ENCODE results near the gene RFFL.
"Not testable (repeated sequence)": the region's sequence is repeated elsewhere in the genome, so short reads cannot be mapped to it uniquely, and the experiment has no call there.

RFFL gene

GRCh38 chr17:35046245-35046644 lies 17.3 kb downstream of the RFFL start:
- no peaks in the 10 kb centered on the region for H3K9me3 Mint-ChIP-seq (ENCODE audit: low read depth)
- peak overlapping the region; percentile 83 for H3K4me3 Mint-ChIP-seq
- peaks cover 70% of the 10 kb centered on the region for H3K4me1 Mint-ChIP-seq (ENCODE audit: low read depth)
- H3K27ac Mint-ChIP-seq, result peak overlapping the region; percentile 95
- H3K27me3 Mint-ChIP-seq, result no peaks in the 10 kb centered on the region
- peaks cover under 1% of the 10 kb centered on the region for H3K36me3 Mint-ChIP-seq

GRCh38 chr17:35045458-35045979 lies 18.0 kb downstream of the RFFL start:
- Mint-ChIP-seq H3K4me3 (peak overlapping the region; percentile 83), H3K27ac (peak overlapping the region; percentile 95), H3K4me1 (ENCODE audit: low read depth) (peaks cover 69% of the 10 kb centered on the region)
- H3K9me3 Mint-ChIP-seq (ENCODE audit: low read depth); H3K36me3 Mint-ChIP-seq; H3K27me3 Mint-ChIP-seq: not testable (repeated sequence)

- H3K4me3 Mint-ChIP-seq, result no peak overlapping the region
- H3K36me3 Mint-ChIP-seq, result peaks cover 4% of the 10 kb centered on the region
- H3K27me3 Mint-ChIP-seq, result no peaks in the 10 kb centered on the region
- H3K9me3 Mint-ChIP-seq (ENCODE audit: low read depth), result no peaks in the 10 kb centered on the region
- peaks cover 64% of the 10 kb centered on the region for H3K4me1 Mint-ChIP-seq (ENCODE audit: low read depth)
- peak overlapping the region; percentile 95 for H3K27ac Mint-ChIP-seq
Observed at GRCh38 chr17:35044181-35044580, 19.3 kb downstream of the RFFL start.

- H3K9me3 Mint-ChIP-seq (ENCODE audit: low read depth), result no peaks in the 10 kb centered on the region
- H3K27me3 Mint-ChIP-seq, result no peaks in the 10 kb centered on the region
- no peak overlapping the region for H3K4me3 Mint-ChIP-seq
- peaks cover 52% of the 10 kb centered on the region for H3K4me1 Mint-ChIP-seq (ENCODE audit: low read depth)
- peaks cover 6% of the 10 kb centered on the region for H3K36me3 Mint-ChIP-seq
- H3K27ac Mint-ChIP-seq, result peak overlapping the region; percentile 61
Observed at GRCh38 chr17:35041390-35041789, 22.1 kb downstream of the RFFL start.

GRCh38 chr17:35038453-35038852 lies 25.1 kb downstream of the RFFL start:
- peaks cover 9% of the 10 kb centered on the region for H3K36me3 Mint-ChIP-seq
- H3K27me3 Mint-ChIP-seq, result no peaks in the 10 kb centered on the region
- no peak overlapping the region for H3K27ac Mint-ChIP-seq
- peaks cover 28% of the 10 kb centered on the region for H3K4me1 Mint-ChIP-seq (ENCODE audit: low read depth)
- no peak overlapping the region for H3K4me3 Mint-ChIP-seq
- H3K9me3 Mint-ChIP-seq (ENCODE audit: low read depth), result no peaks in the 10 kb centered on the region

GRCh38 chr17:35030780-35031179 lies 32.7 kb downstream of the RFFL start:
- no peaks in the 10 kb centered on the region for H3K27me3 Mint-ChIP-seq
- no peak overlapping the region for H3K27ac Mint-ChIP-seq
- H3K4me1 Mint-ChIP-seq (ENCODE audit: low read depth), result peaks cover 31% of the 10 kb centered on the region
- peaks cover 9% of the 10 kb centered on the region for H3K36me3 Mint-ChIP-seq
- no peak overlapping the region for H3K4me3 Mint-ChIP-seq
- H3K9me3 Mint-ChIP-seq (ENCODE audit: low read depth), result no peaks in the 10 kb centered on the region

- Mint-ChIP-seq H3K36me3 (peaks cover 7% of the 10 kb centered on the region), H3K4me3 (no peak overlapping the region), H3K9me3 (ENCODE audit: low read depth) (no peaks in the 10 kb centered on the region), H3K4me1 (ENCODE audit: low read depth) (peaks cover 39% of the 10 kb centered on the region), H3K27me3 (no peaks in the 10 kb centered on the region), H3K27ac (peak overlapping the region; percentile 85)
Observed at GRCh38 chr17:35028531-35029262, 34.8 kb downstream of the RFFL start.

GRCh38 chr17:35028097-35028496 lies 35.4 kb downstream of the RFFL start:
- H3K27me3 Mint-ChIP-seq; H3K36me3 Mint-ChIP-seq; H3K9me3 Mint-ChIP-seq (ENCODE audit: low read depth); H3K4me3 Mint-ChIP-seq: not testable (repeated sequence)
- peaks cover 43% of the 10 kb centered on the region for H3K4me1 Mint-ChIP-seq (ENCODE audit: low read depth)
- peak overlapping the region; percentile 85 for H3K27ac Mint-ChIP-seq

GRCh38 chr17:35025541-35025940 lies 38.0 kb downstream of the RFFL start:
- no peak overlapping the region for H3K4me3 Mint-ChIP-seq
- peak overlapping the region; percentile 50 for H3K27ac Mint-ChIP-seq
- no peaks in the 10 kb centered on the region for H3K36me3 Mint-ChIP-seq
- peaks cover 51% of the 10 kb centered on the region for H3K4me1 Mint-ChIP-seq (ENCODE audit: low read depth)
- no peaks in the 10 kb centered on the region for H3K9me3 Mint-ChIP-seq (ENCODE audit: low read depth)
- no peaks in the 10 kb centered on the region for H3K27me3 Mint-ChIP-seq

- H3K27me3 Mint-ChIP-seq, result no peaks in the 10 kb centered on the region
- H3K27ac Mint-ChIP-seq, result peak overlapping the region; percentile 98
- H3K36me3 Mint-ChIP-seq, result no peaks in the 10 kb centered on the region
- H3K4me1 Mint-ChIP-seq (ENCODE audit: low read depth), result peaks cover 49% of the 10 kb centered on the region
- peak overlapping the region; percentile 77 for H3K4me3 Mint-ChIP-seq
- no peaks in the 10 kb centered on the region for H3K9me3 Mint-ChIP-seq (ENCODE audit: low read depth)
Observed at GRCh38 chr17:35023538-35023937, 40.0 kb downstream of the RFFL start.

- H3K27ac Mint-ChIP-seq, result peak overlapping the region; percentile 98
- H3K27me3 Mint-ChIP-seq, result no peaks in the 10 kb centered on the region
- peaks cover 45% of the 10 kb centered on the region for H3K4me1 Mint-ChIP-seq (ENCODE audit: low read depth)
- H3K4me3 Mint-ChIP-seq, result peak overlapping the region; percentile 77
- no peaks in the 10 kb centered on the region for H3K36me3 Mint-ChIP-seq
- no peaks in the 10 kb centered on the region for H3K9me3 Mint-ChIP-seq (ENCODE audit: low read depth)
Observed at GRCh38 chr17:35022536-35023063, 40.9 kb downstream of the RFFL start.

- peaks cover 4% of the 10 kb centered on the region for H3K36me3 Mint-ChIP-seq
- H3K9me3 Mint-ChIP-seq (ENCODE audit: low read depth), result no peaks in the 10 kb centered on the region
- peak overlapping the region; percentile 98 for H3K27ac Mint-ChIP-seq
- H3K4me1 Mint-ChIP-seq (ENCODE audit: low read depth), result peaks cover 43% of the 10 kb centered on the region
- no peaks in the 10 kb centered on the region for H3K27me3 Mint-ChIP-seq
- peak overlapping the region; percentile 77 for H3K4me3 Mint-ChIP-seq
Observed at GRCh38 chr17:35021520-35022380, 41.8 kb downstream of the RFFL start.

- H3K36me3 Mint-ChIP-seq, result peaks cover 4% of the 10 kb centered on the region
- no peaks in the 10 kb centered on the region for H3K27me3 Mint-ChIP-seq
- peak overlapping the region; percentile 65 for H3K27ac Mint-ChIP-seq
- no peaks in the 10 kb centered on the region for H3K9me3 Mint-ChIP-seq (ENCODE audit: low read depth)
- H3K4me3 Mint-ChIP-seq, result no peak overlapping the region
- H3K4me1 Mint-ChIP-seq (ENCODE audit: low read depth), result peaks cover 43% of the 10 kb centered on the region
Observed at GRCh38 chr17:35019386-35020179, 43.9 kb downstream of the RFFL start.

GRCh38 chr17:35018814-35019213 lies 44.7 kb downstream of the RFFL start:
- Mint-ChIP-seq H3K4me1 (ENCODE audit: low read depth) (peaks cover 36% of the 10 kb centered on the region), H3K4me3 (no peak overlapping the region), H3K9me3 (ENCODE audit: low read depth) (no peaks in the 10 kb centered on the region), H3K36me3 (peaks cover 4% of the 10 kb centered on the region), H3K27me3 (no peaks in the 10 kb centered on the region), H3K27ac (peak overlapping the region; percentile 61)
